Osteoblast (primary cell): ENCODE measurements around the gene KPNB1. TPM values are rescaled to one million over a fixed set of nuclear protein-coding genes. Genes with fewer than 3 reads are reported as not detected.
A peak's percentile ranks its signal among the peaks of the same experiment; 100 is the strongest.

Source experiments
- DNase-seq: peaks from one replicate; pipeline ENCODE4 v3.0.0; 2011; ENCODE audit warnings: low spot score, mixed read lengths; ENCODE audit not compliant: insufficient read length; ENCODE audit errors: missing footprints
- H2AFZ ChIP-seq: 2 replicates; pipeline ENCODE4 v1.6.0; 2011; ENCODE audit warnings: mild to moderate bottlenecking, low read length
- H3K27ac ChIP-seq: 2 replicates; pipeline ENCODE4 v1.5.1; 2011; ENCODE audit warnings: mild to moderate bottlenecking, low read depth, low read length, moderate library complexity
- H3K27me3 ChIP-seq: 2 replicates; pipeline ENCODE4 v1.6.0; 2012; ENCODE audit warnings: mild to moderate bottlenecking, control low read depth, inconsistent platforms, low read length, moderate library complexity; ENCODE audit not compliant: insufficient read depth
- H3K36me3 ChIP-seq: 2 replicates; pipeline ENCODE4 v1.5.1; 2011; ENCODE audit warnings: mild to moderate bottlenecking, low read length, control low read depth, moderate library complexity; ENCODE audit not compliant: insufficient read depth
- H3K4me1 ChIP-seq: 2 replicates; pipeline ENCODE4 v1.5.1; 2011; ENCODE audit warnings: mild to moderate bottlenecking, low read length, control low read depth, moderate library complexity; ENCODE audit not compliant: insufficient read depth
- H3K4me2 ChIP-seq: 2 replicates; pipeline ENCODE4 v1.6.0; 2011; ENCODE audit warnings: mild to moderate bottlenecking, low read length; ENCODE audit not compliant: insufficient read depth
- H3K4me3 ChIP-seq: fragments of 200-600 bp; sonication (generic); 3 replicates; pipeline ENCODE4 v1.5.1; 2012; ENCODE audit warnings: mild to moderate bottlenecking, low read length, inconsistent platforms; ENCODE audit not compliant: insufficient read depth
- H3K79me2 ChIP-seq: 2 replicates; pipeline ENCODE4 v1.6.0; 2012; ENCODE audit warnings: mild to moderate bottlenecking, low read length, control low read depth, inconsistent platforms; ENCODE audit not compliant: insufficient read depth
- H3K9me3 ChIP-seq: 2 replicates; pipeline ENCODE4 v1.5.1; 2011; ENCODE audit warnings: low read depth, low read length, control low read depth
- H4K20me1 ChIP-seq: 2 replicates; pipeline ENCODE4 v1.6.0; 2012; ENCODE audit warnings: mild to moderate bottlenecking, low read length, control low read depth; ENCODE audit not compliant: insufficient read depth
- CTCF ChIP-seq: IDR thresholded peaks from 2 replicates; pipeline ENCODE4 v1.5.1; 2011; ENCODE audit warnings: mild to moderate bottlenecking, low read depth, low read length, moderate library complexity; ENCODE audit errors: extremely low read depth
- total RNA-seq: library from RNA; depleted of rRNA; stranded (reverse); fragments of >200 nt; gene quantifications from 2 replicates; pipeline ENCODE4 v1.2.3, GENCODE V29; 2012

Gene KPNB1
- 331 and 351 TPM in 2 replicates for total RNA-seq

- Histone ChIP-seq H4K20me1 (peaks cover 31% of the 10 kb centered on the region), H3K4me2 (peak within 1 kb of the TSS; percentile 92), H3K4me1 (peaks cover 23% of the 10 kb centered on the region), H2AFZ (peak within 1 kb of the TSS; percentile 68), H3K36me3 (peaks cover 32% of the 10 kb centered on the region), H3K27me3 (no peaks in the 10 kb centered on the region), H3K9me3 (no peaks in the 10 kb centered on the region), H3K27ac (peak within 1 kb of the TSS; percentile 66), H3K4me3 (peak within 1 kb of the TSS; percentile 84), H3K79me2 (peaks cover 44% of the 10 kb centered on the region)
- TF ChIP-seq CTCF = no peak
- peak; percentile 98 for DNase-seq
Observed at GRCh38 chr17:47649153-47649971, at the start of gene KPNB1. Gene KPNB1 (plus strand): TSS chr17:47649919. CDS start chr17:47650245, 326 bp downstream.

- TF ChIP-seq CTCF = no peak
- peaks cover 25% of the 10 kb centered on the region for H3K4me1 ChIP-seq
- peak overlapping the region; percentile 45 for H3K4me2 ChIP-seq
- DNase-seq = no peak
- H2AFZ ChIP-seq = no peak overlapping the region
- H3K27me3 ChIP-seq = no peaks in the 10 kb centered on the region
- no peak overlapping the region for H3K4me3 ChIP-seq
- H3K27ac ChIP-seq = peak overlapping the region; percentile 83
- H3K9me3 ChIP-seq = no peaks in the 10 kb centered on the region
- H3K79me2 ChIP-seq = no peaks in the 10 kb centered on the region
- peaks cover 59% of the 10 kb centered on the region for H3K36me3 ChIP-seq
- H4K20me1 ChIP-seq = no peaks in the 10 kb centered on the region
Observed at GRCh38 chr17:47603830-47604597, 45.7 kb upstream of the KPNB1 start.

GRCh38 chr17:47604598-47604927, 45.2 kb upstream of the KPNB1 start:
- H2AFZ ChIP-seq = no peak overlapping the region
- peak overlapping the region; percentile 45 for H3K4me2 ChIP-seq
- H3K9me3 ChIP-seq = no peaks in the 10 kb centered on the region
- no peaks in the 10 kb centered on the region for H4K20me1 ChIP-seq
- peak; percentile 46 for DNase-seq
- no peaks in the 10 kb centered on the region for H3K27me3 ChIP-seq
- H3K27ac ChIP-seq = peak overlapping the region; percentile 83
- H3K79me2 ChIP-seq = no peaks in the 10 kb centered on the region
- TF ChIP-seq CTCF = no peak
- H3K4me1 ChIP-seq = peaks cover 25% of the 10 kb centered on the region
- H3K36me3 ChIP-seq = peaks cover 61% of the 10 kb centered on the region
- H3K4me3 ChIP-seq = no peak overlapping the region

GRCh38 chr17:47605011-47605410, 44.7 kb upstream of the KPNB1 start:
- no peak for DNase-seq
- H3K4me2 ChIP-seq = peak overlapping the region; percentile 45
- TF ChIP-seq CTCF = no peak
- H3K9me3 ChIP-seq = no peaks in the 10 kb centered on the region
- H3K36me3 ChIP-seq = peaks cover 58% of the 10 kb centered on the region
- H3K4me3 ChIP-seq = no peak overlapping the region
- H3K4me1 ChIP-seq = peaks cover 25% of the 10 kb centered on the region
- H3K27ac ChIP-seq = peak overlapping the region; percentile 83
- H3K27me3 ChIP-seq = no peaks in the 10 kb centered on the region
- no peaks in the 10 kb centered on the region for H3K79me2 ChIP-seq
- no peaks in the 10 kb centered on the region for H4K20me1 ChIP-seq
- no peak overlapping the region for H2AFZ ChIP-seq
